Activated B cell treated with CpG ODN at 0.5 μM for 24 hours (primary cell): ENCODE measurements around the gene PES1. TPM values are rescaled to one million over a fixed set of nuclear protein-coding genes. Genes with fewer than 3 reads are reported as not detected.
"Not testable (repeated sequence)": the region's sequence is repeated elsewhere in the genome, so short reads cannot be mapped to it uniquely, and the experiment has no call there.

Experiments
- ATAC-seq: fragments of 200-7000 bp; cut with Tn5 transposase; one replicate; pipeline ENCODE4 v1.10.0; 2021; ENCODE audit warnings: low read depth, mild to moderate bottlenecking, moderate library complexity
- CTCF ChIA-PET: fragments of 350-600 bp; sonication (Branson Sonifier 250); formaldehyde crosslinking; loops from one replicate; lab custom pipeline; 2021; ENCODE audit warnings: antibody characterized with exemption; lab: Charles Lee
- POLR2A ChIA-PET: fragments of 350-600 bp; sonication (Branson Sonifier 250); formaldehyde crosslinking; loops from one replicate; lab custom pipeline; 2021; ENCODE audit warnings: antibody characterized with exemption; lab: Charles Lee
- DNase-seq: peaks from one replicate; pipeline ENCODE4 v3.0.0; 2022
- H3K27ac Mint-ChIP-seq: one replicate; pipeline ENCODE4 v1.8.0; 2020; ENCODE audit warnings: mixed read lengths
- H3K27me3 Mint-ChIP-seq: one replicate; pipeline ENCODE4 v1.8.0; 2021; ENCODE audit warnings: mixed read lengths
- H3K36me3 Mint-ChIP-seq: one replicate; pipeline ENCODE4 v1.8.0; 2021; ENCODE audit warnings: low read depth, mixed read lengths
- H3K4me1 Mint-ChIP-seq: one replicate; pipeline ENCODE4 v1.8.0; 2021; ENCODE audit warnings: mixed read lengths
- H3K4me3 Mint-ChIP-seq: one replicate; pipeline ENCODE4 v1.8.0; 2020; ENCODE audit warnings: mild to moderate bottlenecking, mixed read lengths
- H3K9me3 Mint-ChIP-seq: one replicate; pipeline ENCODE4 v1.8.0; 2020; ENCODE audit warnings: mixed read lengths
- intact Hi-C: fragments of 100-400 bp; cut with micrococcal nuclease; formaldehyde crosslinking; loops from one replicate; pipeline ENCODE4 v1.15.1; 2024
- total RNA-seq: library from RNA; stranded (reverse); gene quantifications from 2 replicates; pipeline ENCODE4 v1.2.3, GENCODE V29; 2022
- TF ChIP-seq, protein P1 (sequence below): fragments of 200-600 bp; IDR thresholded peaks from one replicate; pipeline ENCODE4 v1.8.0; 2022; ENCODE audit warnings: antibody characterized with exemption, mild to moderate bottlenecking

PES1 gene
- total RNA-seq, 1 donor from 2014 or later = 124 TPM

DNA sequence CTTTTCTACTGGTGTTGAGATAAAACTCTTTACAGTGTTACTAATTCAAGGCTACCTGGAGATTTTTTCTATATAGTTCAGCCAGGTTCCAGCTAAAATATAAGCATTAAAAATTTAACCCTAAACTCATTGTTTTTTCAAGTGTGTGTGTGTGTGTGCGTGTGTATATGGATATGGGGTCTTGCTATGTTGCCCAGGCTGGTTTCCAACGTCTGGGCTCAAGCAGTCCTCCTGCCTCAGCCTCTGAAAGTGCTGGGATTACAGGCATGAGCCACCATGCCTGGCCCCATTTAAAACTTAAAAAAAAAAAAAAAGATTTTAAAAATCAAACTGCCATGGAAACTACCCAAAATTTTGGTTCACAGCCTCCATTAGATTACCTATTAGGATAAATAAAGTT, 4.5 kb upstream of the PES1 start:
- H3K4me3 Mint-ChIP-seq = no peak overlapping the region
- no peak for DNase-seq
- H3K27me3 Mint-ChIP-seq = peaks cover 1% of the 10 kb centered on the region
- no peaks in the 10 kb centered on the region for H3K4me1 Mint-ChIP-seq
- no peaks in the 10 kb centered on the region for H3K36me3 Mint-ChIP-seq
- ChIA-PET CTCF (no interaction called here), POLR2A (no interaction called here)
- TF ChIP-seq, protein P1, sequence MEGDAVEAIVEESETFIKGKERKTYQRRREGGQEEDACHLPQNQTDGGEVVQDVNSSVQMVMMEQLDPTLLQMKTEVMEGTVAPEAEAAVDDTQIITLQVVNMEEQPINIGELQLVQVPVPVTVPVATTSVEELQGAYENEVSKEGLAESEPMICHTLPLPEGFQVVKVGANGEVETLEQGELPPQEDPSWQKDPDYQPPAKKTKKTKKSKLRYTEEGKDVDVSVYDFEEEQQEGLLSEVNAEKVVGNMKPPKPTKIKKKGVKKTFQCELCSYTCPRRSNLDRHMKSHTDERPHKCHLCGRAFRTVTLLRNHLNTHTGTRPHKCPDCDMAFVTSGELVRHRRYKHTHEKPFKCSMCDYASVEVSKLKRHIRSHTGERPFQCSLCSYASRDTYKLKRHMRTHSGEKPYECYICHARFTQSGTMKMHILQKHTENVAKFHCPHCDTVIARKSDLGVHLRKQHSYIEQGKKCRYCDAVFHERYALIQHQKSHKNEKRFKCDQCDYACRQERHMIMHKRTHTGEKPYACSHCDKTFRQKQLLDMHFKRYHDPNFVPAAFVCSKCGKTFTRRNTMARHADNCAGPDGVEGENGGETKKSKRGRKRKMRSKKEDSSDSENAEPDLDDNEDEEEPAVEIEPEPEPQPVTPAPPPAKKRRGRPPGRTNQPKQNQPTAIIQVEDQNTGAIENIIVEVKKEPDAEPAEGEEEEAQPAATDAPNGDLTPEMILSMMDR = no peak
- intact Hi-C loops = no loop called here
- no peak overlapping the region for H3K27ac Mint-ChIP-seq
- no peaks in the 10 kb centered on the region for H3K9me3 Mint-ChIP-seq
- no peak for ATAC-seq

DNA sequence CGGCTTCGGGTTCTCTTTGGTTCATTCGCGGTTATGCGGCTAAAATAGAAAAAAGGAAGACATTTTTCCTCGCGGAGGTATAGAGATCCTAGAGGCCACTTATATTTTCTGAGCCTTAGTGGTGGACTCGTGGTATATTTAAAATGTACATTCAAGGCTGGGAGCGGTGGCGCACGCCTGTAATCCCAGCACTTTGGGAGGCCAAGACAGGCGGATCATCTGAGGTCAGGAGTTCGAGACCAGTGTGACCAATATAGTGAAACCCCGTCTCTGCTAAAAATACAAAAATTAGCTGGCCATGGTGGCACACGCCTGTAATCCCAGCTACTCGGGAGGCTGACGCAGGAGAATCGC, 627 bp upstream of the PES1 start:
- CTCF ChIA-PET = interaction anchor here (1.0 kb wide), 1 partner anchor 42 kb away, joined by 5 read pairs; no protein-coding TSS in a partner anchor
- not testable (repeated sequence) for H3K27ac Mint-ChIP-seq, H3K4me1 Mint-ChIP-seq, H3K27me3 Mint-ChIP-seq, ATAC-seq, H3K4me3 Mint-ChIP-seq, H3K9me3 Mint-ChIP-seq, DNase-seq
- intact Hi-C loops = loop anchor here (1.0 to 5.0 kb wide), 10 partner anchors 10 to 710 kb away; partner anchors contain the start of genes CASTOR1, MTMR3, OSM and SELENOM
- POLR2A ChIA-PET = interaction anchor here (0.5 to 2.0 kb wide), 6 partner anchors 9 to 377 kb away, joined by 3 to 11 read pairs (median 8); partner anchors contain the start of genes CCDC157, MORC2, SF3A1 and SLC35E4
- H3K36me3 Mint-ChIP-seq = peaks cover 25% of the 10 kb centered on the region

DNA sequence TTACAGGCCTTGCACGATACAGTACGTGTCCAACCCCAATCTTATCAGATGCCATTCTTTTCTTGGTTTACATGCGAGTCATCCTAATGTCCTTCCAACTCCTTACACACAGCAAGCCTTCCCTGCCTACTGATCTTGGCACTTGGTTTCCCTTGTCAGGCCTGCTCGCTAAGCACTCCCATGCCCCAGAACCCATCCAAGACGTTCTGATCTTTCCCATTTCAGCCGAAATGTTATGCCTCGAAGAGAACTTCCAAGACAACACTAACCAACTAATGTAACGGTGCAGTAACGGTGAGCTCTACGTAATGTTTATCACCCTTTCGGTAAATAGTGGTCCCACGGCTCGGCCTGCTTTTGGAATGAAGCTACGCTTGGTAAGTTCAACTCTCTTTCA, 521 bp downstream of the PES1 start:
- ChIA-PET CTCF (interaction anchor here (0.9 kb wide), 1 partner anchor 43 kb away, joined by 3 read pairs; no protein-coding TSS in a partner anchor), POLR2A (interaction anchor here (0.7 to 2.0 kb wide), 10 partner anchors 10 to 378 kb away, joined by 3 to 11 read pairs (median 6); partner anchors contain the start of genes CCDC157, MORC2, SF3A1 and SLC35E4)
- TF ChIP-seq, protein P1 = no peak
- intact Hi-C loops = loop anchor here (1.0 to 5.0 kb wide), 7 partner anchors 76 to 709 kb away; partner anchors contain the start of genes DUSP18, MTMR3, OSM and SELENOM
- Mint-ChIP-seq H3K36me3 (peaks cover 36% of the 10 kb centered on the region), H3K9me3 (no peaks in the 10 kb centered on the region), H3K27ac (no peak overlapping the region), H3K27me3 (peaks cover 1% of the 10 kb centered on the region), H3K4me1 (no peaks in the 10 kb centered on the region), H3K4me3 (no peak overlapping the region)
- no peak for ATAC-seq
- no peak for DNase-seq

DNA sequence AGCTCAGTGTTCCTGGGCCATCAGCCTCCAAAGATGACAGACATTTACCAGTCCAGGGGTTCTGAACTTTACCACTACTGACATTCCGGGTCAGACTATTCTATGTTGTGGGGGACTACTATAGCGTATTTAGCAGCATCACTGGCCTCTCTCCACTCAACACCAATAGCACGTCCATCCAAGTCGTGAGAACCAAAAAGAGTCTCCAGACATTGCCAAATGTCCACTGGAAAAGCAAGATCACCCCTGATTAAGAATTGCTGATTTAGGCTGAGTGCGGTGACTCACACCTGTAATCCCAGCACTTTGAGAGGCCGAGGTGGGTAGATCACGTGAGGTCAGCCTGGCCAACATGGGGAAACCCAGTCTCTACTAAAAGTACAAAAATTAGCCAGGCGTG, 5.3 kb downstream of the PES1 start:
- H3K4me3 Mint-ChIP-seq = no peak overlapping the region
- DNase-seq (no peak), ATAC-seq (no peak)
- ChIA-PET POLR2A (no interaction called here), CTCF (no interaction called here)
- H3K4me1 Mint-ChIP-seq = no peaks in the 10 kb centered on the region
- TF ChIP-seq, protein P1 = no peak
- H3K27me3 Mint-ChIP-seq = no peaks in the 10 kb centered on the region
- H3K36me3 Mint-ChIP-seq = peaks cover 79% of the 10 kb centered on the region
- intact Hi-C loops = no loop called here
- no peaks in the 10 kb centered on the region for H3K9me3 Mint-ChIP-seq
- no peak overlapping the region for H3K27ac Mint-ChIP-seq

DNA sequence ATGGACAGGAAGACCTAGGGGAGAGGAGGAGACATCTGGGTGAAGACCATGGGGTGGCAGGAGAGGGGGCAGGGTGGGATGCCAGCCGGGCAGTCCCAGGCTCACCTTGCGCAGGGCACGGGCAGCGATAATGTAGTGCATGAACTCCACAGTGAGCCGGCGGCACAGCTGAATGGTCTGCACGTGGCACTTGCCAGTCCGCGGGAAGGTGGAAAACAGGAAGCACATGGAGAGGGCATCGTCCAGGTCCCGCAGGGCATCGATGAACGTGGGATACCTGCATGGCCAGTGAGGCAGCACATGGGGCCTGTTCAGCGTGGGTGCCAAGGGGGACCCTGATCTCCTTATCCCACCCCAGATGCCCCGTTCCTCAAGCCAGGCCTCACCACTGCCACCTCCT, 7.3 kb downstream of the PES1 start:
- Mint-ChIP-seq H3K27me3 (no peaks in the 10 kb centered on the region), H3K4me1 (no peaks in the 10 kb centered on the region), H3K9me3 (no peaks in the 10 kb centered on the region), H3K27ac (no peak overlapping the region), H3K36me3 (peaks cover 95% of the 10 kb centered on the region), H3K4me3 (no peak overlapping the region)
- DNase-seq (no peak), ATAC-seq (no peak)
- intact Hi-C loops = no loop called here
- TF ChIP-seq, protein P1 = no peak
- ChIA-PET POLR2A (no interaction called here), CTCF (no interaction called here)
